Mucosa of rectum (tissue), 2 donors: Measurements from ENCODE around the gene TMPRSS9.
A peak's percentile ranks its signal among the peaks of the same experiment; 100 is the strongest.
"Not testable (repeated sequence)": the region's sequence is repeated elsewhere in the genome, so short reads cannot be mapped to it uniquely, and the experiment has no call there.

ENCODE experiments used
- H3K27ac ChIP-seq, 2 donors: one replicate each; pipeline ENCODE4 v1.7.0; 2013; ENCODE audit warnings: inconsistent platforms in 2 of 2, low read depth in 2 of 2, low read length in 2 of 2
- H3K27me3 ChIP-seq, 2 donors: one replicate each; pipeline ENCODE4 v1.7.0; 2013; ENCODE audit warnings: low read length in 2 of 2; ENCODE audit not compliant: control insufficient read depth in 2 of 2, insufficient read depth in 2 of 2
- H3K36me3 ChIP-seq, 2 donors: one replicate each; pipeline ENCODE4 v1.7.0; 2013; ENCODE audit warnings: low read length in 2 of 2; ENCODE audit not compliant: control insufficient read depth in 2 of 2, insufficient read depth in 2 of 2
- H3K4me1 ChIP-seq, 2 donors: one replicate each; pipeline ENCODE4 v1.7.0; 2013; ENCODE audit warnings: low read length in 2 of 2, mild to moderate bottlenecking in 1 of 2; ENCODE audit not compliant: control insufficient read depth in 2 of 2, insufficient read depth in 2 of 2
- H3K4me3 ChIP-seq, 2 donors: one replicate each; pipeline ENCODE4 v1.7.0; 2013; ENCODE audit warnings: low read length in 2 of 2
- H3K9ac ChIP-seq, 2 donors: one replicate each; pipeline ENCODE4 v1.7.0; 2013; ENCODE audit warnings: low read length in 2 of 2, low read depth in 1 of 2, mild to moderate bottlenecking in 1 of 2
- H3K9me3 ChIP-seq, 2 donors: one replicate each; pipeline ENCODE4 v1.7.0; 2013; ENCODE audit warnings: low read length in 2 of 2; ENCODE audit not compliant: control insufficient read depth in 2 of 2
- donor health status: healthy.
- donor health status: Normal muscosa, but diverticular disease.

Gene TMPRSS9

DNA sequence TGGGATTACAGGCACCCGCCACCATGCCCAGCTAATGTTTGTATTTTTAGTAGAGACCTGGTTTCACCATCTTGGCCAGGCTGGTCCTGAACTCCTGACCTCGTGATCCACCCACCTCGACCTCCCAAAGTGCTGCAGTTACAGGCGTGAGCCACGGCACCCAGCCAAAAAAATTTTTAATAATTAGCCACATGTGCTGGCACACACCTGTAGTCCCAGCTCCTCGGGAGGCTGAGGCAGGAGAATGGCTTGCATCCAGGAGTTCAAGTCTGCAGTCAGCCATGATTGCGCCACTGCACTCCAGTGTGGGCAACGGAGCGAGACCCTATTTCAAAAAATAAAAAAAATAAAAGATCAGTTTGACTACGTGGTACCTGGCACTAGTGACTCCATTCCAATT lies 98.7 kb downstream of the TMPRSS9 start:
- H3K27ac ChIP-seq, H3K36me3 ChIP-seq, H3K4me3 ChIP-seq, H3K27me3 ChIP-seq, H3K9me3 ChIP-seq, H3K9ac ChIP-seq: not testable (repeated sequence)
- peaks cover 11 to 18% of the 10 kb centered on the region in 2 donors for H3K4me1 ChIP-seq

DNA sequence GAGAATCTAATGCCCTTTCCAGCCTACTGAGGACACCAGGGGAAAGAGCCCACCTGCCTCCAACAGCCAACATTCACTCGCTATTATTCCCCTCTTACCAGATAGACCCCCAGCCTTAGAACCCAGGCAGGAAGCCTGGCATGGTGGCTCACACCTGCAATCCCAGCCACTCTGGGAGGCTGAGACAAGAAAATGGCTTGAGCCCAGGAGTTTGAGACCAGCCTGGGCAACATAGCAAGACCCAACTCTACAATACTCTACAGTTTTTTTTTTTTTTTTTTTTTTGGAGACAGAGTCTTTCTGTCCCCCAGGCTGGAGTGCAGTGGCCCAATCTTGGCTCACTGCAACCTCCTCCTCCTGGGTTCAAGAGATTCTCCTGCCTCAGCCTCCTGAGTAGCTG lies 100.2 kb downstream of the TMPRSS9 start:
- peaks cover 10 to 18% of the 10 kb centered on the region in 2 donors for H3K4me1 ChIP-seq
- H3K27me3 ChIP-seq, result no peaks in the 10 kb centered on the region
- H3K27ac ChIP-seq, result no peak overlapping the region
- H3K9ac ChIP-seq, result no peak overlapping the region
- no peak overlapping the region for H3K4me3 ChIP-seq
- no peaks in the 10 kb centered on the region for H3K9me3 ChIP-seq
- H3K36me3 ChIP-seq, result no peaks in the 10 kb centered on the region

GRCh38 chr19:2461751-2462634 lies 101.9 kb downstream of the TMPRSS9 start:
- H3K27ac ChIP-seq, result no peak overlapping the region
- H3K9me3 ChIP-seq, result no peaks in the 10 kb centered on the region
- no peaks in the 10 kb centered on the region for H3K27me3 ChIP-seq
- H3K4me3 ChIP-seq, result peak overlapping the region; percentile 64 to 72
- peaks cover 3 to 12% of the 10 kb centered on the region in 2 donors for H3K4me1 ChIP-seq
- H3K36me3 ChIP-seq, result no peaks in the 10 kb centered on the region
- peak overlapping the region; percentile 14 to 58 for H3K9ac ChIP-seq

DNA sequence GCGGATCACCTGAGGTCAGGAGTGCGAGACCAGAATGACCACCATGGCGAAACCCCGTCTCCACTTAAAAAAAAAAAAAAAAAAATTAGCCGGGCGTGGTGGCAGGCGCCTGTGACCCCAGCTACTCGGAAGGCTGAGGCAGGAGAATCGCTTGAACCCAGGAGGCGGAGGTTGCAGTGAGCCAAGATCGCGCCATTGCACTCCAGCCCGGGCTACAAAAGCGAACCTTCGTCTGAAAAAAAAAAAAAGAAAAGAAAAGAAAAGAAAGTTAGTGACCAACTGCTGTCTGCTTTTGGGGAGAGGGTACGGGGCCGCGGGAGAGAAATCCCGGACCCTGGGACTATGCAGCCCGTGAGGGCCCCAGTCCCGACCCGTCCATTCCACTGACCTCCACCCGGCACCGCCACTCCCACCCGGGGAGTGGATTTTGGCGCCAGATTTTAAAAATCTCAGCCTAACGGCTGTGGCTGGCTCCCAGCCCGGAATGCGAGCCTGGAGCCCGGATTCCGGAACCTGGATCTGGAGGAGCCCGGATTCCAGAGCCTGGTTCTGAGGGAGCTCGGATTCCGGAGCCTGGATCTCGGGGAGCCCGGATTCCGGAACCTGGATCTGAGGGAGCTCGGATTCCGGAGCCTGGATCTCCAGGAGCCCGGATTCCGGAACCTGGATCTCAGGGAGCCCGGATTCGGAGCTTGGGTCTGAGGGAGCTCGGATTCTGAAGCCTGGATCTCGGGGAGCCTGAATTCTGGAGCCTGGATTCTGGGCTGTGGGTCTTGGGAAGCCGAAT lies 102.8 kb downstream of the TMPRSS9 start:
- no peaks in the 10 kb centered on the region for H3K27me3 ChIP-seq
- H3K9me3 ChIP-seq, result no peaks in the 10 kb centered on the region
- no peak overlapping the region for H3K27ac ChIP-seq
- peak overlapping the region; percentile 64 to 72 for H3K4me3 ChIP-seq
- peaks cover 0 to 12% of the 10 kb centered on the region in 2 donors for H3K4me1 ChIP-seq
- H3K9ac ChIP-seq, result no peak overlapping the region
- no peaks in the 10 kb centered on the region for H3K36me3 ChIP-seq

- H3K4me1 ChIP-seq, result peaks cover 0 to 12% of the 10 kb centered on the region in 2 donors
- H3K9me3 ChIP-seq, H3K4me3 ChIP-seq, H3K27me3 ChIP-seq, H3K36me3 ChIP-seq, H3K9ac ChIP-seq, H3K27ac ChIP-seq: not testable (repeated sequence)
Measured at GRCh38 chr19:2463694-2464093, 103.6 kb downstream of the TMPRSS9 start.

DNA sequence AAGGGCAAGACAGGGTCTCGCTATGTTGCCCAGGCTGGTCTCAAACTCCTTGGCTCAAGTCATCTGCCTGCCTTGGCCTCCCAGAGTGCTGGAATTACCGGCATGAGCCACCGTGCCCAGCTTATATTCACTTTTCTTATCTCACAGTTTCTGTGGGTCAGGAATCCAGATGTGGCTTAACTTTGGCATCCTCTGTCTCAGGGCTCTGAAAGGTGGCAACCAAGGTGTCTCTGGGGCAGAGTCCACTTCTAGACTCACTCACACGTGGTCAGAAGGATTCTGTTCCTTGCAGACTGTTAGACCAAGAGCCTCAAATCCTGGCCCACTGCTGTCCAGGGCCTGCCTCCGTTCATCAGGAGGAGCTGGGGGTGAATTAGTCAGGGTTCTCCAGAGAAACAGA lies 104.3 kb downstream of the TMPRSS9 start:
- Histone ChIP-seq H3K4me1 (peaks cover 0 to 12% of the 10 kb centered on the region in 2 donors), H3K27ac (no peak overlapping the region), H3K4me3 (no peak overlapping the region), H3K9me3 (no peaks in the 10 kb centered on the region), H3K9ac (no peak overlapping the region), H3K27me3 (no peaks in the 10 kb centered on the region), H3K36me3 (no peaks in the 10 kb centered on the region)

- H3K4me3 ChIP-seq, result no peak overlapping the region
- no peaks in the 10 kb centered on the region for H3K27me3 ChIP-seq
- no peaks in the 10 kb centered on the region for H3K4me1 ChIP-seq
- H3K9me3 ChIP-seq, result no peaks in the 10 kb centered on the region
- no peak overlapping the region for H3K9ac ChIP-seq
- no peak overlapping the region for H3K27ac ChIP-seq
- no peaks in the 10 kb centered on the region for H3K36me3 ChIP-seq
Measured at GRCh38 chr19:2468596-2468995, 108.5 kb downstream of the TMPRSS9 start.

DNA sequence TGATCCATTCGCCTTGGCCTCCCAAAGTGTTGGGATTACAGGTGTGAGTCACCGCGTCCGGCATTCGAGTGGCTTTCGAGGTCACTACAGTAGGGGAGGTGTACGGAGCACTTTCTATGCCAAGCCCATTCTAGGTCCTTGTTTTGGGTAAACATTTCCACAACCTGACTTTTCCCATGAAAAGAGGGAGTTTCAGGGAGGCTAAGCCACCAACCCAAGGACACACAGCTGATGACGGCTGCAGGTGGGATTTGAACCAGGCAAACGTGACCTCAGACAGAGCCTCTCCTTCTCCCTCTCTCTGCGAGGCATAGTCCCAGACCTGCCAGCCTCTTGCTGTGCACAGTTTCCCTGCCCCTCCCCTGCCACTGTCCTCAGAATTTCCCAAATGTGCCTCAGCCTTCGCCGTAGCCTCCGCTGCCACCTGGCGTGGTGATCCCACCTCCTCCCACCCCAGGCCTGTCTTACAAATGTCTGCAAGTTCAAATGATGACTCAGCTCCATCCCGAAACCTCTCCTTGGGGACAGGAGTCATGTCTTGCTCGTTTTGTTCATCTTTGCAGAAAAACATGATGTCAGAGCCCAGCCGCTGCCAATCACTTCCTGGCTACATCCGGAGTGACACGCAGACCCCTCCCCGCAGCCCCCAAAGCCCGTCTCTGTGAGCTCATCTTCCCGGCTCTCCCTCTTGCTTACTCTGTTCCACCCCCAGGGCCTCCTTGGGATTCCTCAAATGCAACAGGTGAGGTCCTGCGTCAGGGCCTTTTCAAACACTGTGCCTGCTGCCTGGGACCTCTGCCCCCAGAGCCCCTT lies 109.2 kb downstream of the TMPRSS9 start:
- no peak overlapping the region for H3K27ac ChIP-seq
- H3K9ac ChIP-seq, result no peak overlapping the region
- no peaks in the 10 kb centered on the region for H3K9me3 ChIP-seq
- no peak overlapping the region for H3K4me3 ChIP-seq
- H3K36me3 ChIP-seq, result no peaks in the 10 kb centered on the region
- H3K4me1 ChIP-seq, result no peaks in the 10 kb centered on the region
- no peaks in the 10 kb centered on the region for H3K27me3 ChIP-seq

DNA sequence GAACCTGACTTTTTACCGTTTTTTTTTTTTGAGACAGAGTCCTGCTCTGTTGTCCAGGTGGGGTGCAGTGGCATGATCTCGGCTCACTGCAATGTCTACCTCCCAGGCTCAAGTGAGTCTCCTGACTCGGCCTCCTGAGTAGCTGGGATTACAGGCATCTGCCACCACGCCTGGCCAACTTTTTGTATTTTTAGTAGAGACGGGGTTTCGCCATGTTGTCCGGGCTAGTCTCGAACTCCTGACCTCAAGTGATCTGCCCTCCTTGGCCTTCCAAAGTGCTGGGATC lies 109.8 kb downstream of the TMPRSS9 start:
- not testable (repeated sequence) for H3K9me3 ChIP-seq, H3K36me3 ChIP-seq, H3K9ac ChIP-seq, H3K4me1 ChIP-seq, H3K4me3 ChIP-seq, H3K27me3 ChIP-seq, H3K27ac ChIP-seq
